Measurements from ENCODE around the gene HHATL.

HHATL gene

GRCh38 chr3:42696356-42697288 lies 6.0 kb downstream of the HHATL start:
- DNase-seq: no peak

- no peak for DNase-seq
Observed at GRCh38 chr3:42694366-42694765, 8.2 kb downstream of the HHATL start.

GRCh38 chr3:42693530-42693930 lies 9.1 kb downstream of the HHATL start:
- DNase-seq: no peak

- DNase-seq: no peak
Observed at GRCh38 chr3:42692667-42693529, 9.7 kb downstream of the HHATL start.

- no peak for DNase-seq
Observed at GRCh38 chr3:42691816-42692666, 10.6 kb downstream of the HHATL start.

GRCh38 chr3:42690766-42691680 lies 11.6 kb downstream of the HHATL start:
- no peak for DNase-seq

GRCh38 chr3:42690191-42690590 lies 12.4 kb downstream of the HHATL start:
- DNase-seq: no peak

- DNase-seq: no peak
Observed at GRCh38 chr3:42689421-42690014, 13.1 kb downstream of the HHATL start.

- no peak for DNase-seq
Observed at GRCh38 chr3:42688487-42689420, 13.8 kb downstream of the HHATL start.

GRCh38 chr3:42688016-42688415 lies 14.6 kb downstream of the HHATL start:
- no peak for DNase-seq

- DNase-seq: no peak
Observed at GRCh38 chr3:42686832-42687650, 15.6 kb downstream of the HHATL start.

- DNase-seq: no peak
Observed at GRCh38 chr3:42685891-42686820, 16.4 kb downstream of the HHATL start.

GRCh38 chr3:42685363-42685881 lies 17.2 kb downstream of the HHATL start, which contains the start of gene KLHL40:
KLHL40 (plus strand) TSS chr3:42685537; CDS start chr3:42685619, 82 bp downstream.
- no peak for DNase-seq

GRCh38 chr3:42684632-42685362 lies 17.8 kb downstream of the HHATL start:
- no peak for DNase-seq

- DNase-seq: no peak
Observed at GRCh38 chr3:42683875-42684598, 18.6 kb downstream of the HHATL start.

All from DMS79 (cell line).